Type B pancreatic cell (in vitro differentiated cells): ENCODE data around the gene UROC1. TPM values are rescaled to one million over a fixed set of nuclear protein-coding genes. Genes with fewer than 3 reads are reported as not detected.

Source experiments
- DNase-seq: peaks from one replicate; pipeline ENCODE4 v3.0.0; 2021; ENCODE audit warnings: mixed read lengths; ENCODE audit not compliant: unreplicated experiment; ENCODE audit errors: extremely low spot score
- H3K27ac Mint-ChIP-seq: 2 replicates; pipeline ENCODE4 v1.8.0; 2021; ENCODE audit warnings: mild to moderate bottlenecking, mixed read lengths
- H3K27me3 Mint-ChIP-seq: 2 replicates; pipeline ENCODE4 v1.8.0; 2021; ENCODE audit warnings: mixed read lengths
- H3K36me3 Mint-ChIP-seq: 2 replicates; pipeline ENCODE4 v1.8.0; 2021; ENCODE audit warnings: mixed read lengths
- H3K4me1 Mint-ChIP-seq: one replicate; pipeline ENCODE4 v1.8.0; 2021; ENCODE audit warnings: mixed read lengths; ENCODE audit not compliant: unreplicated experiment
- H3K4me3 Mint-ChIP-seq: 2 replicates; pipeline ENCODE4 v1.8.0; 2021; ENCODE audit warnings: mild to moderate bottlenecking, mixed read lengths
- H3K9me3 Mint-ChIP-seq: 2 replicates; pipeline ENCODE4 v1.8.0; 2021; ENCODE audit warnings: mixed read lengths
- CTCF ChIP-seq: fragments of 200-600 bp; sonication (generic); conservative IDR thresholded peaks from 2 replicates; pipeline ENCODE4 v1.5.0; 2021; ENCODE audit warnings: antibody characterized with exemption, mild to moderate bottlenecking
- total RNA-seq: library from RNA; stranded (reverse); gene quantifications from 2 replicates; pipeline ENCODE4 v1.2.1, GENCODE V29; 2021; ENCODE audit warnings: low replicate concordance

UROC1 gene
- total RNA-seq, 1 donor from 2014 or later = not detected

GRCh38 chr3:126456211-126456610 lies 61.4 kb downstream of the UROC1 start:
- no peaks in the 10 kb centered on the region for H3K27me3 Mint-ChIP-seq
- TF ChIP-seq CTCF = no peak
- no peak overlapping the region for H3K4me3 Mint-ChIP-seq
- DNase-seq = no peak
- peaks cover 4% of the 10 kb centered on the region for H3K4me1 Mint-ChIP-seq
- H3K36me3 Mint-ChIP-seq = peaks cover 12% of the 10 kb centered on the region
- no peaks in the 10 kb centered on the region for H3K9me3 Mint-ChIP-seq
- no peak overlapping the region for H3K27ac Mint-ChIP-seq

- no peak for DNase-seq
- Mint-ChIP-seq H3K27me3 (no peaks in the 10 kb centered on the region), H3K4me1 (peaks cover 4% of the 10 kb centered on the region), H3K4me3 (no peak overlapping the region), H3K9me3 (no peaks in the 10 kb centered on the region), H3K27ac (no peak overlapping the region), H3K36me3 (peaks cover 12% of the 10 kb centered on the region)
- no peak for TF ChIP-seq CTCF
These were observed 63.0 kb downstream of the UROC1 start for GRCh38 chr3:126454437-126455198.

- TF ChIP-seq CTCF = no peak
- Mint-ChIP-seq H3K36me3 (peaks cover 12% of the 10 kb centered on the region), H3K27me3 (no peaks in the 10 kb centered on the region), H3K4me3 (no peak overlapping the region), H3K9me3 (no peaks in the 10 kb centered on the region), H3K27ac (no peak overlapping the region), H3K4me1 (peaks cover 4% of the 10 kb centered on the region)
- DNase-seq = no peak
These were observed 63.5 kb downstream of the UROC1 start for GRCh38 chr3:126454025-126454424.

GRCh38 chr3:126452213-126452612 lies 65.4 kb downstream of the UROC1 start:
- no peak for DNase-seq
- H3K27ac Mint-ChIP-seq = no peak overlapping the region
- H3K4me3 Mint-ChIP-seq = no peak overlapping the region
- peaks cover 4% of the 10 kb centered on the region for H3K4me1 Mint-ChIP-seq
- TF ChIP-seq CTCF = no peak
- H3K36me3 Mint-ChIP-seq = peaks cover 7% of the 10 kb centered on the region
- H3K27me3 Mint-ChIP-seq = no peaks in the 10 kb centered on the region
- no peaks in the 10 kb centered on the region for H3K9me3 Mint-ChIP-seq

- H3K27ac Mint-ChIP-seq = no peak overlapping the region
- H3K27me3 Mint-ChIP-seq = no peaks in the 10 kb centered on the region
- peaks cover 5% of the 10 kb centered on the region for H3K36me3 Mint-ChIP-seq
- no peak for DNase-seq
- H3K4me3 Mint-ChIP-seq = no peak overlapping the region
- TF ChIP-seq CTCF = no peak
- H3K4me1 Mint-ChIP-seq = peaks cover 2% of the 10 kb centered on the region
- H3K9me3 Mint-ChIP-seq = no peaks in the 10 kb centered on the region
These were observed 66.1 kb downstream of the UROC1 start for GRCh38 chr3:126451511-126451910.
